ENCODE data around the gene PSMG1.
"Not testable (repeated sequence)": the region's sequence is repeated elsewhere in the genome, so short reads cannot be mapped to it uniquely, and the experiment has no call there.

The PSMG1 gene

GRCh38 chr21:39183272-39184049 is at the start of gene PSMG1:
TSS of gene PSMG1 (minus strand) at chr21:39183451. CDS start at chr21:39183385, 66 bp downstream.
- TF ChIP-seq, protein P1, sequence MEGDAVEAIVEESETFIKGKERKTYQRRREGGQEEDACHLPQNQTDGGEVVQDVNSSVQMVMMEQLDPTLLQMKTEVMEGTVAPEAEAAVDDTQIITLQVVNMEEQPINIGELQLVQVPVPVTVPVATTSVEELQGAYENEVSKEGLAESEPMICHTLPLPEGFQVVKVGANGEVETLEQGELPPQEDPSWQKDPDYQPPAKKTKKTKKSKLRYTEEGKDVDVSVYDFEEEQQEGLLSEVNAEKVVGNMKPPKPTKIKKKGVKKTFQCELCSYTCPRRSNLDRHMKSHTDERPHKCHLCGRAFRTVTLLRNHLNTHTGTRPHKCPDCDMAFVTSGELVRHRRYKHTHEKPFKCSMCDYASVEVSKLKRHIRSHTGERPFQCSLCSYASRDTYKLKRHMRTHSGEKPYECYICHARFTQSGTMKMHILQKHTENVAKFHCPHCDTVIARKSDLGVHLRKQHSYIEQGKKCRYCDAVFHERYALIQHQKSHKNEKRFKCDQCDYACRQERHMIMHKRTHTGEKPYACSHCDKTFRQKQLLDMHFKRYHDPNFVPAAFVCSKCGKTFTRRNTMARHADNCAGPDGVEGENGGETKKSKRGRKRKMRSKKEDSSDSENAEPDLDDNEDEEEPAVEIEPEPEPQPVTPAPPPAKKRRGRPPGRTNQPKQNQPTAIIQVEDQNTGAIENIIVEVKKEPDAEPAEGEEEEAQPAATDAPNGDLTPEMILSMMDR (IDR thresholded peaks at IDR 0.05; ENCODE audit: borderline replicate concordance, insufficient read depth, low read depth, low read length) = no peak
- H3K4me3 ChIP-seq (ENCODE audit: low read depth, low read length) = peak within 1 kb of the TSS; percentile 99

DNA sequence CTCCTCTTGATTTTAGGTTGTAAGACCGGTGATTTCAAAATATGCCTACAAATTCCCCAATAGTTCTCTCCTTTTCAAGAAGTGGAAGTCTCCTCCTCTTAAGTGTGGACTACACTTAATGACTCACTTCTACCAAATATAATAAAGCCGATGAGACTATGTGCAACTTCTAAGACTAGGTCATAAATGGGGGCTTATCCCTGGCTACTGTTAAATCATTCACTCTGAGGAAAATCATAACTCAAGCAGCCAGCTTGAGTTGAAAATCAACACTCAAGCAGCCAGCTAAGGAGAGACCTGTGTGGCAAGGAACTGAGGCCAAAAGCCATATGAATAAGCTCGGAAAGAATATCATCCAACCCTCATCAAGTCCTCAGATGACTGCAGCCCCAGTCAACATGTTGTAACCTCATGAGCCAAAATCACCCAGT is 49.6 kb upstream of the PSMG1 start:
- TF ChIP-seq, protein P1 (IDR thresholded peaks at IDR 0.05; ENCODE audit: borderline replicate concordance, insufficient read depth, low read depth, low read length) = no peak
- no peak overlapping the region for H3K4me3 ChIP-seq (ENCODE audit: low read depth, low read length)

DNA sequence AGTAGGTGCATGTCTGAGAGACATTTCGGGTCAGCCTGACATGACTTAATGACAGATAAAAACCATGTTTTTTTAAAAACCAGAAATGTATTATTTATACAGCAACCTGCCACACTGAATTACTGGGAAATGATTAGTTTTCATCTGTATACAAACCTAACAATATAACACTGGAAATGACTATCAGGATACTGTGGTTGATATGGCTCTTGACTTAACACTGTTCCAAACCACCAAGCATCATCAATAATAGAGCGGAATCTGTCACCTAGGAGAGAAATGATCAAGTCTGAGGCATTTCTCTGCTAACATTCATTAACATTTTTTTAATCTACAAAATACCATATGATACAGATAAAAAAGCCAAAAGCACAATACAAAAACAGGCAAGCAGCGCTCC is 41.7 kb upstream of the PSMG1 start:
- H3K4me3 ChIP-seq (ENCODE audit: low read depth, low read length) = no peak overlapping the region
- TF ChIP-seq, protein P1 (IDR thresholded peaks at IDR 0.05; ENCODE audit: borderline replicate concordance, insufficient read depth, low read depth, low read length) = no peak

GRCh38 chr21:39221997-39222486 is 38.8 kb upstream of the PSMG1 start:
- no peak overlapping the region for H3K4me3 ChIP-seq (ENCODE audit: low read depth, low read length)
- TF ChIP-seq, protein P1 (IDR thresholded peaks at IDR 0.05; ENCODE audit: borderline replicate concordance, insufficient read depth, low read depth, low read length) = no peak

GRCh38 chr21:39221282-39221996 is 38.2 kb upstream of the PSMG1 start:
- TF ChIP-seq, protein P1 (IDR thresholded peaks at IDR 0.05; ENCODE audit: borderline replicate concordance, insufficient read depth, low read depth, low read length) = no peak
- no peak overlapping the region for H3K4me3 ChIP-seq (ENCODE audit: low read depth, low read length)

- H3K4me3 ChIP-seq (ENCODE audit: low read depth, low read length) = not testable (repeated sequence)
Measured at GRCh38 chr21:39220875-39221274, 37.6 kb upstream of the PSMG1 start.

DNA sequence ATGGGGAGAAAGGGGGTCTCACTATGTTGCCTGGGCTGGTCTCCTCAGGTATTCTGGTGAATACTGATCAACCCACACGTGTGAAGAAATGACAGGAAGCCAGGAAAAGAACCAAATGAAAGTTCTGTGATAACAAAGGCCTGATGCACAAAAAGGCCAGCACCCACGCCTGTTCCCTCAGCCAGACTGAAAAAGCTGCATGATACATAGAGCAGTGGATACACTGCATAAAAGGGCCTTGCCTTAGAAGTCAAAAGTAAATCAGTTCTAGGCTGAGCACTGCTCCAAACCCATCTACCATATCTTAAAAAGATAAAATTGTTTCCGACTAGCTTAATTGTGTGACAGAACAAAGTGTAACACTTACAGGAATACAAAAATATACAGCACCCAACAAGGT is 36.9 kb upstream of the PSMG1 start:
- no peak overlapping the region for H3K4me3 ChIP-seq (ENCODE audit: low read depth, low read length)
- TF ChIP-seq, protein P1 (IDR thresholded peaks at IDR 0.05; ENCODE audit: borderline replicate concordance, insufficient read depth, low read depth, low read length) = no peak

Measured in GM12875 (cell line).